Measurements from ENCODE around the gene ECI2. TPM values are rescaled to one million over a fixed set of nuclear protein-coding genes. Genes with fewer than 3 reads are reported as not detected.

Gene ECI2
- total and polyA plus RNA-seq, 2 of the 13 experiments (the other 11 are each of a cell fraction or from before 2014, with no cell fraction given): 78.5 to 228 TPM

- TF ChIP-seq HOXA9 (CRISPR knock-in tag; IDR thresholded peaks at IDR 0.05; ENCODE audit: borderline replicate concordance) (no peak; the same call in 1 of the 2 replicates), ZXDC (CRISPR knock-in tag; IDR thresholded peaks at IDR 0.05) (no peak), RXRB (CRISPR knock-in tag; IDR thresholded peaks at IDR 0.05; ENCODE audit: borderline replicate concordance) (peak; percentile 97), RAD21 (CRISPR knock-in tag; IDR thresholded peaks at IDR 0.05) (peak; percentile 25; the same call in 1 of the 2 replicates), SKI (IDR thresholded peaks at IDR 0.05; ENCODE audit: partially characterized antibody) (peak; percentile 87), ZNF710 (CRISPR knock-in tag; IDR thresholded peaks at IDR 0.05; ENCODE audit: borderline replicate concordance) (peak; percentile 95; the same call in 1 of the 2 replicates), LCORL (IDR thresholded peaks at IDR 0.05) (no peak), LCORL (CRISPR knock-in tag; IDR thresholded peaks at IDR 0.05) (peak; percentile 99), DZIP1 (CRISPR knock-in tag; IDR thresholded peaks at IDR 0.05) (no peak), ATF7-NPFF (CRISPR knock-in tag; IDR thresholded peaks at IDR 0.05; ENCODE audit: low read depth) (peak; percentile 54; the same call in 1 of the 2 replicates), BORCS8-MEF2B (CRISPR knock-in tag; IDR thresholded peaks at IDR 0.05) (peak; percentile 86), JDP2 (CRISPR knock-in tag; IDR thresholded peaks at IDR 0.05; ENCODE audit: borderline replicate concordance) (no peak; the same call in 1 of the 2 replicates), TAF15 (IDR thresholded peaks at IDR 0.05; ENCODE audit: low read depth, low read length, poor library complexity, severe bottlenecking) (no peak), REL (CRISPR knock-in tag; conservative IDR thresholded peaks at IDR 0.05) (0 out of 2 replicates have a peak, but pooled peaks have one; percentile 62), ZKSCAN5 (CRISPR knock-in tag; IDR thresholded peaks at IDR 0.05) (no peak), TEAD2 (CRISPR knock-in tag; IDR thresholded peaks at IDR 0.05) (no peak), TFAP4 (IDR thresholded peaks at IDR 0.05; ENCODE audit: borderline replicate concordance, low read depth) (peak; percentile 81; the same call in 1 of the 2 replicates), PLRG1 (conservative IDR thresholded peaks at IDR 0.05) (no peak), KLF15 (CRISPR knock-in tag; IDR thresholded peaks at IDR 0.05; ENCODE audit: borderline replicate concordance) (no peak), SNAI1 (CRISPR knock-in tag; IDR thresholded peaks at IDR 0.05; ENCODE audit: borderline replicate concordance) (no peak), CENPBD1 (CRISPR knock-in tag; IDR thresholded peaks at IDR 0.05; ENCODE audit: borderline replicate concordance, low read depth) (no peak), CHD2 (IDR thresholded peaks at IDR 0.05; ENCODE audit: low read depth, low read length) (no peak)
These were observed 32.6 kb downstream of the ECI2 start (continued) for GRCh38 chr6:4102687-4103244.

All from HepG2 (cell line).